Effector CD8-positive, alpha-beta T cell (primary cell): ENCODE results near the gene ZNF490.
"Not testable (repeated sequence)": the region's sequence is repeated elsewhere in the genome, so short reads cannot be mapped to it uniquely, and the experiment has no call there.

Experiments
- DNase-seq: peaks from one replicate; lab custom pipeline; 2025; lab: John Stamatoyannopoulos, UW
- total RNA-seq, 4 experiments: gene quantifications; one replicate each; lab custom pipeline; 2026; lab: John Stamatoyannopoulos, UW

The ZNF490 gene
- total RNA-seq = 14.0 to 18.1 (median 16.7) reads per million in 4 experiments

DNA sequence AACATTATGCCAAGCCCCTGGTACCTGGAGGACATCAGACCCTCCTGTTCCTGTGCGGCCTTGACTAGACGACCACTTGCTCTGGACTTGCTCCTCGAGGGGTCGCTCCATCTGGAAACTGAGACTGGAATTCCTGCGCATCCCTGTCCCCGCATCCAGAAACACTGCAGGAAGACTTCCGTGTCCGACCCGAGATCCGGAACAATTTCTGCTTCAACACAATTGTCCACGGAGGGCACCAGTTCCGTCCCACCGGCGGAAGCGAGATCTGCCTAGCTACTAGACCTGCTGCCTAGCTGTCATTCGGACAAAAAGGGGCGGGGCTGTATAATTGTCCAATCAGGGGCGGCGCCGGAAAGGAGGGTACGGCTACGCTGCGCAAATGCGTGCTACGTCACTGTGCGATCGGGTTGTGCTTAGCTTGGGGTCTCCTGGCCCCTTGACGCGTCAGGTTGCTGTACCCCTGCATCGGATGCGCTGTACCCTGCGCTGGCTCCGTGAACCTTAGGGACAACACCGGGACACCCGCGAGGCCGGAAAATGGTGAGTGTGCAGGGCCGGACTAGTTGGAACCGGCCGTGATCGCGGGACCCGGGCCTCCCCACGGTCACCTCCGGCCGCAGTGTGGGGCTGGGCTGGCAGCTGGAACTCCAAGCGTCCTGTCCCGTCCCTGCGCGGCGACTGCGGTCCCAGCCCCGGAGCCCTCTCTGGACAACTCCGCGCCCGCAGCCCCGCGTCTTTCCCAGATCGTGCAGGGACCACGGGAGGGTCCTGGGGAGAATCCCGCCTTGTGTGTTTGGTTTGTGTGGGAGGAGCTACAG lies at the start of gene ZNF490, which contains the start of gene ZNF791:
Gene ZNF490 (minus strand): TSS at position 274 of the 821 bp plus-strand sequence. CDS start 133 bp downstream, at position 141.
Gene ZNF791 (plus strand): TSS at position 381 of the 821 bp plus-strand sequence. CDS start 160 bp downstream, at position 541.
- DNase-seq = peak; percentile 96

DNA sequence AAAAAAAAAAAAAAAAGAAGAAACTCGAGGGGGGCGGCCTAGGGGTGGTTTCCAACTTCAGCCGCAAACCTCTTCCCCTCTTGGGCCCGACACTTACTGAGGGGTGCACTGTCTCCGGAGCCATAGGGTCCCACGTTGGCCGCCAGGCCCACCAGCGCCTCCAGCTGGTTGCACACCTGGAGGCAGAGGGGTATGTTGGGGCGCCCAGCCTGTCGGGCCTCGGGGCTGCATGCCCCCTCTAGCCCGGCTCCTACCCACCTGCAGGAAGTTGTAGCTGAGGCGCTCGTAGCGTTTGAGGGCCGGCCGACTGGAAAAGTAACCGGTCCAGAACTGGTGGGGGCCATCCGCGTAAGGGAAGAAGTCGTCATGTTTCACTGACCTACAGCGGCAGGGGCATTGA lies 47.4 kb upstream of the ZNF490 start:
- DNase-seq = no peak

DNA sequence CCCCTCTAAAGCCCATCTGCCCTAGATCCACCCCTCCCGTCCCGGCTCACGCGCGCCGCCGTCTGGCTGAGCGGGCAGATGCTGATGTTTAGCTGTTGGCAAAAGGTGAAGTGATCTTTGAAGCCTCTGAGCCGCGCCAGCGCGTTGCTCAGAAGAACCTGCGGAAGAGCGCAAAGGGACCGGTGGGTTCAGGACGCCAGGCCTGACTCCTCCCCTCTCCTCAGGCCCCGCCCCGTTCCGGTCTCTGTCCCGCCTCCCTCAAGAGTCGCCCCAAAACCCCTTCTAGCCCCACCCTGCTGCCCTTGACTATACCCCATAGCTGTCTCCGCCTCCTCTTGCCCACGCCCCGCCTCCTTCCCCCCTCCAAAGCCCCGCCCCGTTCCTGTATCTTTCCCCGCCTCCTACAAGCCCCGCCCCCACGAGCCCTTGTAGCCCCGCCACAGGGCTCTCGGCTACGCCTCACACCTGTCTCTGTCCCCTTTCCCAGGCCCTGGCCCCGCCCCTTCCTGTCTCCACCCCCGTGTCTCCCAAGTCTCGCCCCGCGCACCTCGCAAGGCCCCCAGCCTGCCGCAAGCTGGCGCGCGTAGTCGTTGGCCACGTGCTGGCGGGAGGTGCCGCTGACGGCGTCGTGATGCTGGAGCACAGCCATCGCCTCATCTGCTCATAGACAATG lies 46.4 kb upstream of the ZNF490 start:
- no peak for DNase-seq

DNA sequence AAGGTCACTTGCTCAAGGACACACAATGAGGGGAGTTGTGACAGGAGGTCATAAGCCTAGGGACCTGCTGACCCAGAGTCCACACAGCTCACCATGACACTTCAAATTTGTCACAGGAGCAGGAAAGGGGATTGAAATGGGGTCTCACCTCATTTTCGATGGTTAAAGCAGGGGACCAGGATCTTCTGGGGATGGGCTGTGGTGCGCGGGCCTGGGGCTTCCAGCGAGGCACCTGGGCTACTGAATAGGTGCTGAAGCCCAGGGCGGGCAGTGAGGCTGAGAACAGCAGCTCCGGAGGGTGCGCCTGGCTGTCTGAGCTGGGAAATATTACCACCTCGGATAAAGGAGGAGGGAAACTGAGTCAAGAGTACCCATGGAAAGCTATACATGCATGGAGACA lies 44.9 kb upstream of the ZNF490 start:
- no peak for DNase-seq

DNA sequence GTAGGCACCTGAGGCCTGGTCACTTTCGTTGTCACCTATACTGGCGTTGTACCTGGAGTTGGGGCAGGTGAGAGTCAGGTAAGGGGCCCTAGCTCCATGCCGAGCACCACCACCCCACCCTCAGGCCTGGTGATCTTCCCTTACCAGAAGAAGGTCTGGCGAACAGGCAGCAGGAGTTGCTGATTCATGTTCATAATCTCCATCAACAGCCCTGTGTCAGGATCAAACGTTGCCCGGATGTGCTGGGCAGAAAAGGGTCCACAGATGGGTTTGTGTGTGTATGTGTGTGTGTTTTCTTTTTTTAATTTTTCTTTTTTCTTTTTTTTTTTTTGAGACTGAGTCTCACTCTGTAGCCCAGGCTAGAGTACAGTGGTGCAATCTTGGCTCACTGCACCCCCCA lies 41.6 kb upstream of the ZNF490 start:
- no peak for DNase-seq

DNA sequence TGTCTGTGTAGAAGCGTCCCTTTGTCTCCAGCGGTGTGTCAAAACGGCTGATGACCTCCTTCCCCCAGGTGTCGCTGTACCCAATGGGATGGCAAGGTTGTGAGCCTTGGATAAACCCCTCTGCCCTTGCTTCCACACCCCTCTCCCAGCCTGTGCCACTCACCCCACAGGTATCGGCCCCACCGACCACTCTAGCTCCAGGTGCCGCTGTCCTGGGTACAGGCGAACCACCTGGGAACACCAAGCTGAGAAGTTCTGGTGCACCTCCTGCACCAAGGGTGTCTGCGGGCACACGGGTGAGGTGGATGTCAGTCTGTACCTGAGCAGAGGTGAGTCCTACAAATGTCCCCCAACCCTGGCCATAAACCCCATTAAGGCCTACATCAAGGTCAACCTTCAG lies 39.3 kb upstream of the ZNF490 start:
- no peak for DNase-seq

DNA sequence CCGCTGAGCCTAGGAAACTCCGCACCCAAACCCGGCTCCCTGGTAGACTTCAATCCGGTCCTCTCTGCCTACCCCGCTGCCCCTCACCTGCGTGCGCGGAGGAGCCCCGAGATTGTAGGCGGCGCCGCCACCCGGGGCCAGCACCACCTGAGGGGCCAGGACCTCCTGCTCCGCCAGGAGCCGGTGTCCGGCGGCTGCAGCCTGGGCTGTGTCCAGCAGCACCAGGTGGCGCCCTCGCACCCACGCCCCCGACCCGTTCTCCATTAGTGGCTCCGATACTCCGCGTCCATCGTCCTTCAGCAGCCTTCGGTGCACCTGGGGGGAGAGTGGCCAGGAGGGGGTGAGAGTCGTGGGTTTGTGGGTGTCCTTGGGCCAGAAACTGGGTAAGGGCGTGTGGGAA lies 37.5 kb upstream of the ZNF490 start:
- DNase-seq = no peak

DNA sequence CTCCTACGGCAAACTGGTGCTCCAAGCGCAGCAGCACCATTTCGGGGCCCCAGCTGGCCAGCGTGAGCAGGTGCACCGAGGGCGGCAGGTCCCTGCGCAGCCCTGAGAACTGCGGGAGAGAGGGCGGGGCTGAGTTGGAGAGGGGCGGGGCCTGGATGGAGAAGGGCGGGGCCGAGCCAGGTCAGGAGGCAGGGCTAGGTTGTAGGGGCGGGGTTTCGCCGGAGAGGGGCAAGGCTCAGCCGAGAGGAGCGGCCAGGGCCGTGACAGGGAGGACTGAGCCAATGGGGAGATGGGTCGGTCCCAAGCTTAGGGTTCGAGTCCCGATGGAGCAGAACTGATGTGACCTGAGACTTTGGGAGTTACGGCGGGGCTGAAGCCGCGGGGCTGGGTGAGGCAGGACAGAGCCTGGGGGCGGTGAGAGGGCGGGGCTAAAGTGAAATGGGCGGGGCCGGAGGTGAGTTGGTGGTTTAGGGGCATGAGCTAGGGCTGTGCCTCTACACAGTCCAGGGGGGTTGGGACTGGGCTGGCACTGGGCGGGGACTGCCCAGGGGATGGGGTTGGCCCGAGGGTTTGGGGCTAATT lies 37.0 kb upstream of the ZNF490 start:
- peak; percentile 28 for DNase-seq

DNA sequence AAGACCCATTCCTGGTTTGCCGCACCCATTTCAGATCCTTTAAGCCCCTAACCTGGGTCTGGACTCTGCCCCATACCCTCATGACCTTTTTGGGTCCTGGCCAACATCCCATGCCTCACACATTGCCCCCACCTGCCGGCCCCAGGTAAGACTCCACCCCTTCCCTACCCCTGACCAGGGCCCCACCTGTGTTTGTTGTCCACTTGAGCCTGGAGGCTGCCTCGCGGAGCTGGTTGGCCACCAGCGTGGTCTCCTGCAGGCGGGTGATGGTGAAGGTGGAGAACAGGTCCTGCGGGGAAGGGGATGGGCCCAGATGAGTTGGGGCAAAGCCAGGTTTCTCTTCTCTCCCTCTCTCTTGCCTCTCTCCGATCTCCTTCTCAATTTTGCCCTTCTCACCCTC lies 36.4 kb upstream of the ZNF490 start:
- DNase-seq = no peak

DNA sequence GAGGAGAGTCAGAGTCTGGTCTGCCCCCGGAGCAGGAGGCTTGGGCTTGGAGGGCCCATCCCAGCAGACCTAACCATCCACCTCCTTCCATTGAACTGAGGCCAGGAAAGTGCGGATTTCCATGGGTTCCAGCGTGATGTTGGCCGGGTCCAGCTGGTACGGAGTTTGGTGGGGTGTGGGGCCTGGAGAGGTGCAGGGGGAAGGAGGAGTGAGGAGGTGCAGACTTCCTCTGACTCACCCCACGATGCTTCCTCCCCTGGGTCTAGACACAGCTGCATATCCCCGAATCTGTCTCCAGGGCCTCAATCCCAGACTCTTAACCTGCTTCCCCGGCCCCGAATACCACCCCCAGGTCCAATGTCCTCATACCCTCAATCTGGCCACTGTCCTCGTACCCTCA lies 35.9 kb upstream of the ZNF490 start:
- no peak for DNase-seq

DNA sequence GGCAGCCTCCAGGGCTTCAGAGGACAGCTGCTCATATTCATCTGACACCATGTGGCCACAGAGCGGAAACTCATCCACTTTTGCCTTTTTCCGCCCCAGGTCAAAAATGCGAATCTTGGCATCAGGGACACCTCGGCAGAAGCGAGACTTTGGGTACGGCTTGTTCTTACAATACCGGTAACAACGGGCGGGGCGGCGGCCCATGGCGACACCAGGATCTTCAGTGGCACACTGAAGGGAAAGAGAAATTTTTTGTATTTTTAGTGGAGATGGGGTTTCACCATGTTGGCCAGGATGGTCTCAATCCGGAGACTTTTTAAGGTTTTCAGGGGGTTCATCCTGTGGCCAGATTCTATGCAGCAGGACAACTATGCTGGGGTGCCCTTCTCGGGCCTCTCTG lies 33.1 kb upstream of the ZNF490 start:
- not testable (repeated sequence) for DNase-seq

DNA sequence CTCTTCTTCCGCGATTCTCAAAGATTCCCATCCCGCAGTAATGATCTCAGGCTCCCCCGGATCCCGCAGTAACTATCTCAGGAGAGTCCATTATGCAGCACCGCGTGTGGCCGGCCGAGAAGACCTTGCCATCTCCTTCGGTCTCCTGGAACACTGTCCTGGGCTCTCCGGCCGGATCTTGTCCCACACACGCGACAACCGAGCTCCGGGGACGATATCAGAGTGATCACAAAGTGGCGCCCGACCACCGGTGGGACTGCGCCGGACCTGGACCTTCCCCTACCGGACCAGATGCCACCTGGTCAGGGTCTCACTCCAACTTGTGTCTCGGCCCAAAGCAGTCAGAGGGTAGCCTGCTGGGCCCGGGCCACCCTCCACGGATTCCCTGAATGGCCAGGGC lies 31.9 kb upstream of the ZNF490 start:
- no peak for DNase-seq

DNA sequence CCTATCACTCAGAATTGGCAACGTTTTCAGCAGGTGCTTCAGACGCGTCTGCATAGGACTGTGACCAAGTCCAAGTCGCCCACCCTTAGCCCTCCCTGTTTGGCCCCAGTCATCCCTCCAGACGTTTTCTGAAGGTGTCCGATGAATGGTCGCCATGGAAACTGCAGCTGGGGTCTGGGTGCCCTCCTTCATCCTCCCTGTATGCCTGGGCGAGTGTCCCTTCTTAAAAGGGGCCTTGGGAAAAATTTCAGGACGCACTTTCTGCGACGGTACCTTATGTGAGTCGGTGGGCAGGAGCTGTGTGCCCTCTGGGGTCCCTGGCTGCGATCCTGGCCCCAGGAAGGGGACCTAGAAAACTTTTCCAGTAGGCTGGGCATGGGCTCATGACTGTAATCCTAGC lies 30.8 kb upstream of the ZNF490 start:
- DNase-seq = no peak

DNA sequence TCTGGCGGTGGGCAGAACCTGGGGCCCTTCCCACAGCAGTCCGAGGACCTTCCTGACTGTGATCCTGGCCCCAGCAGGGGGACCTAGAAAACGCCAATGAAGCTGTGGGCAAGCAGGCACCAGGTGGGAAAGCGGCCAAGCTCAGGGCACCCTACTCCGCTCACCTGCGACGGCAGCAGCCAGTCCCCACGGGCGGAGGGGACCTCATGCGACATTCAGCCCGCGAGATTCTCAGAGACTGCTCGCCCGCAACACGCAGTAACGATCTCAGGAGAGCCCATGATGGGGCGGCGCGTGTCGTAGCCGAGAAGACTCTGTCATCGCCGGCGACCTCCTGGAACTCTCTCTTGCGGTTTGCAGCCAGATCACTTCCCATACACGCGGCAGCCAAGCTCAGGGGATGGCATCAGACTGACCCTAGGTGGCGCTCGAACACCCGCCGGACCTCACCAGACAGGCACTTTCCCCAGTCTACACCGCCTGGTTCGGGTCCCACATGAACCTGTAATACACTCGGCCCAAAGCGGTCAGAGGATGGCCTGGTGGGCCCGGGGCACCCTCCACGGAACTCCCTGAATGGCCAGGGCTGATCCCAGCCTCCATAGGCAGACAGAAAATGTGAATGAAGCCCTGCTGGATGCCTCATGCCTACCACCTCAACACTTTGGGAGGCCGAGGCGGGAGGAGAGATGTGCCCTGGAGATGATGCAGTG lies 29.4 kb upstream of the ZNF490 start:
- peak; percentile 71 for DNase-seq

DNA sequence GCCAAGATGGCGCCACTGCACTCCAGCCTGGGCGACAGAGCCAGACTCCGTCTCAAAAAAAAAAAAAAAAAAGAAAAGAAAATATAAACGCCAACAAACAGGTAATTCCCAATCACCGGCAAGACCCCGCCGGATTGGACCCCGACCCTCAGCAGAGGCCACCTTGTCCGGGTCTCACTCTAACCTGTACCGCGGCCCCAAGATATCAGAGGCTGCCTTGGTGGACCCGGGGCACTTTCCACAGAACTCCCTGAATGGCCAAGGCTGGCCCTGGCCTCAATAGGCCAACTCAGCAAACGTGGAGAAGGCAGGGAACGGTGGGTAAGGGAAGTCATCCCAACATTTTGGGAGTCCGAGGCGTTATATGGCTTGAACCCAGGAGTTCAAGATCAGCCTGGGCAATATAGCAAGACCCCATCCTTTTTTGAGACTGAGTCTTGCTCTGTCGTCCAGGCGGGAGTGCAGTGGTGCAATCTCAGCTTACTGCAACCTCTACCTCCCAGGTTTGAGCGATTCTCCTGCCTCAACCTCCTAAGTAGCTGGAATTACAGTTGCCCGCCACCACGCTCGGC lies 28.1 kb upstream of the ZNF490 start:
- DNase-seq = no peak

DNA sequence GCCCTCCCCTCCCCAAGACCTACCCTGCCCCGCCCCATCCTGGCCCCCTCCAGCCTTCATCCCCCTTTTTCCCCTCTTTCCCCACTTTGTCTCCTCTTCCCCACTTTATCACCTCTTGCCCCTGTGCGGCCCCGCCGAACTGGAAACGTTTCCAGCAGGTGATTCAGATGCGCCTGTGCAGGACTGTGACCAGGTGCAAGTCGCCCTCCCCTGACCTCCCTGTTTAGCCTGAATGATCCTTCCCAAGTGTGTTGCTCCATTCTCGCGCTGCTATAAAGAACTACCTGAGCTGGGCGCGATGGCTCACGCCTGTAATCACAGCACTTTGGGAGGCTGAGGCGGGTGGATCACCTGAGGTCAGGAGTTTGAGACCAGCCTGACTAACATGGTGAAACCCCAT lies 26.0 kb upstream of the ZNF490 start:
- DNase-seq = no peak

DNA sequence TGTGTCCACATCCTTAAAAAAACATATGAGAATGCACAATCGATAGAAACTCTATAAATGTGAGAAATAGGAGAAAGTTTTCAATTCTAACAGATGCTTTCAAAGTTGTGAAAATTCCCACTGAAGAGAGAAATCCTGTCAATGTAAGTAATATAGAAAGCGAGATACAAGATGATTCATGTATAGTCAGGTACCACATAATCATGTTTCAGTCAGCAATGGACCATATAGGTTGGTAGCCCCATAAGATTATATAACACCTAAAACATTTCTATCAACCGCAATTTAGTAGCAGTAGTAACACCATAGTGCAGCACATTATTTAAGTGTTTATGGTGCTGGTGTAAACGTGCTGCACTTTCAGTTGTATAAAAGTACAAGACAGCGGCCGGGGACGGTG lies 18.6 kb upstream of the ZNF490 start:
- DNase-seq = no peak

DNA sequence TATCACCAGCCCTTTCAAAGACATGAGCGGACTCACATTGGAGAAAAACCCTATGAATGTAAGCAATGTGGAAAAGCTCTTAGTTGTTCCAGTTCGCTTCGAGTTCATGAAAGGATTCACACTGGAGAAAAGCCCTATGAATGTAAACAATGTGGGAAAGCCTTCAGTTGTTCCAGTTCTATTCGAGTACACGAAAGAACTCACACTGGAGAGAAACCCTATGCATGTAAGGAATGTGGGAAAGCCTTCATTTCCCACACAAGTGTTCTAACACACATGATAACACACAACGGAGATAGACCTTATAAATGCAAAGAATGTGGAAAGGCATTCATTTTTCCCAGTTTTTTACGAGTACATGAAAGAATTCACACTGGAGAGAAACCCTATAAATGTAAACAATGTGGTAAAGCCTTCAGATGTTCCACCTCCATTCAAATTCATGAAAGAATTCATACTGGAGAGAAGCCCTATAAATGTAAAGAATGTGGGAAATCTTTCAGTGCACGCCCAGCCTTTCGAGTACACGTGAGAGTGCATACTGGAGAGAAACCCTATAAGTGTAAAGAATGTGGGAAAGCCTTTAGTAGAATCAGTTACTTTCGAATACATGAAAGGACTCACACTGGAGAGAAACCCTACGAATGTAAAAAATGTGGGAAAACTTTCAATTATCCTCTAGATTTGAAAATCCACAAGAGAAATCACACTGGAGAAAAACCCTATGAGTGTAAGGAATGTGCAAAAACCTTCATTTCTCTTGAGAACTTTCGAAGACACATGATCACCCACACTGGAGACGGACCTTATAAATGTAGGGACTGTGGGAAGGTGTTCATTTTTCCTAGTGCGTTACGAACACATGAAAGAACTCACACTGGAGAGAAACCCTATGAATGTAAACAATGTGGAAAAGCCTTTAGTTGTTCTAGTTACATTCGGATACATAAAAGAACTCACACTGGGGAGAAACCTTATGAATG lies 17.7 kb upstream of the ZNF490 start:
- DNase-seq = no peak

DNA sequence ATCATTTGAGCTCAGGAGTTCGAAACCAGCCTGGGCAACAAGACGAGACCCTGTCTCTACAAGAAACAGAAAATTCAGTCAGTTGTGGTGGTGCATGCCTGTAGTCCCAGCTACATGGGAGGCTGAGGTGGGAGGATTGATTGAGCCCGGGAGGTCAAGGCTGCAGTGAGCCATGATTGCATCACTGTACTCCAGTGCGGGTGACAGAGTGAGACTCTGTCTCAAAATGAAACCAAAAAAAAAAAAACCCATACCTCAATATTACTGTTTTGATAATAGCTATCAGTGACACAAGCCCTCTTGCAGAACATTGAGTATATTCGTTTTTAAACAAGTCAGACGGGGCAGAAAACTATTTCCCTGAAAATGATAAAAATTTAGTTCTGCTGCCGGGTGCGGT lies 16.3 kb upstream of the ZNF490 start:
- no peak for DNase-seq

DNA sequence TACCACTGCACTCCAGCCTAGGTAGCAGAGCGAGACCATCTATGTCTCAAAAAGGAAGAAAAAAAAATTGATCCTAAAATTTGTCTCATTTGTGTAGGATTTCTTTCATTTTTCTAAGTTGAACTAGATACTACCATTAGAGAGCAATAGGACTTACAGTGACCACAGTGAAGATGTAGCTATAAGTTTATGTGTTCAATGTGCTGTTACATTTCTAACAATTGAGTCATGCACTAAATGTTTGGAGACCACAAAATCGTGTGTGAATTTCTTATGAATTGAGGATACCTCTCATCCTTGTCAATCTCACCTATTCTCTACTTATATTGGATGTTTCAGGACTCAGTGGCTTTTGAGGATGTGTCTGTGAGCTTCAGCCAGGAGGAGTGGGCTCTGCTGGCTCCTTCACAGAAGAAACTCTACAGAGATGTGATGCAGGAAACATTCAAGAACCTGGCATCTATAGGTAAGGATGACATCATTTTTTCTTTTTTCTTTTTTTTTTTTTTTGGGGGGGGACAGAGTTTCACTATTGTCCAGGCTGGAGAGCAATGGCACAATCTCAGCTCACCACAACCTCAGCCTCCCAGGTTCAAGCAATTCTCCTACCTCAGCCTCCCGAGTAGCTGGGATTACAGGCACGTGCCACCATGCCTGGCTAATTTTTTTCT lies 12.9 kb upstream of the ZNF490 start:
- DNase-seq = no peak
